ENCODE measurements around the gene SLC10A7. TPM values are rescaled to one million over a fixed set of nuclear protein-coding genes. Genes with fewer than 3 reads are reported as not detected.

SLC10A7 gene
- total RNA-seq, 1 donor = 9.0 TPM

DNA sequence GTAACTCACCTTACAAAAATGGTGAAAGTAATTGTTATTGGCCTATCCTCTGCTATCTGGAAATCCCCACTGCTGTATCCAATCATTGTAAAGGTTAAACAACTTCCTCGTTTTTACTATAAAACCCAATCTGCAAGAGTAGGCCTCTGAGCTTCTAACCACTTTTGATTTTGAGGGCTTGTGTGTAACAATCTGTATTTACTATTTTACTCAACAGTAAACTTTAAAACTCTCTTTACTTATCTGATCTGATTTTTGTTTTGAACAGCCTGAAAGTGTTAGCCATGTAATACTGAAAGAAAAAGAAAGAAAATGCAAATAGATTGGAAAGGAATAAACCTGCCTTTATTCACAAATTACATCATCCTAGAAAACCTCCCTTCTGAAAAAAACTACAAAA is 63.1 kb downstream of the SLC10A7 start:
- no peak for DNase-seq (ENCODE audit: insufficient read length, low spot score, missing footprints)
- TF ChIP-seq, protein P1, sequence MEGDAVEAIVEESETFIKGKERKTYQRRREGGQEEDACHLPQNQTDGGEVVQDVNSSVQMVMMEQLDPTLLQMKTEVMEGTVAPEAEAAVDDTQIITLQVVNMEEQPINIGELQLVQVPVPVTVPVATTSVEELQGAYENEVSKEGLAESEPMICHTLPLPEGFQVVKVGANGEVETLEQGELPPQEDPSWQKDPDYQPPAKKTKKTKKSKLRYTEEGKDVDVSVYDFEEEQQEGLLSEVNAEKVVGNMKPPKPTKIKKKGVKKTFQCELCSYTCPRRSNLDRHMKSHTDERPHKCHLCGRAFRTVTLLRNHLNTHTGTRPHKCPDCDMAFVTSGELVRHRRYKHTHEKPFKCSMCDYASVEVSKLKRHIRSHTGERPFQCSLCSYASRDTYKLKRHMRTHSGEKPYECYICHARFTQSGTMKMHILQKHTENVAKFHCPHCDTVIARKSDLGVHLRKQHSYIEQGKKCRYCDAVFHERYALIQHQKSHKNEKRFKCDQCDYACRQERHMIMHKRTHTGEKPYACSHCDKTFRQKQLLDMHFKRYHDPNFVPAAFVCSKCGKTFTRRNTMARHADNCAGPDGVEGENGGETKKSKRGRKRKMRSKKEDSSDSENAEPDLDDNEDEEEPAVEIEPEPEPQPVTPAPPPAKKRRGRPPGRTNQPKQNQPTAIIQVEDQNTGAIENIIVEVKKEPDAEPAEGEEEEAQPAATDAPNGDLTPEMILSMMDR (IDR thresholded peaks at IDR 0.05; ENCODE audit: extremely low read depth, low read depth, low read length) = no peak
- no peaks in the 10 kb centered on the region for H3K27me3 ChIP-seq (ENCODE audit: insufficient read depth, low read length)

DNA sequence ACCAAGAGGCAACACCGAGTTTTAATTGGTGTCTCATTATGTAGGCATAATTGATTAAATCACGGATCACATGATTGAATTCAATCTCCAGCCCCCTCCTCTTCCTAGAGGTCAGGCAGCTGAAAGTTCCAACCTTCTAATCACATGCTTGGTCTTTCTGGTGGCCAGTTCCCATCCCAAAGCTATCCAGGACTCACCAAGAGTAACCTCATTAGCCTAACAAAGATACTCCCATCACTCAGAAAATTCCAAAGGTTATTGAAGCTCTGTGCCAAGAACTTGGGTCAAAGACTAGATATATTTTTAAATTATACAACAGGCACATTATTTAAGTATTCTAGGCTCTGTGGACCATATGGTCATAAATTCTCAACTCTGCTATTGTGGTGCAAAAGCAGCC is 65.1 kb downstream of the SLC10A7 start:
- Histone ChIP-seq H3K4me3 (ENCODE audit: insufficient read depth, low read length) (no peak overlapping the region), H3K9me3 (ENCODE audit: low read depth, low read length) (no peaks in the 10 kb centered on the region), H2AFZ (ENCODE audit: low read length) (no peak overlapping the region), H3K27me3 (ENCODE audit: insufficient read depth, low read length) (no peaks in the 10 kb centered on the region), H4K20me1 (ENCODE audit: insufficient read depth, low read length) (no peaks in the 10 kb centered on the region), H3K79me2 (ENCODE audit: insufficient read depth, low read length) (no peaks in the 10 kb centered on the region), H3K4me2 (ENCODE audit: insufficient read depth, low read length) (no peak overlapping the region), H3K27ac (ENCODE audit: low read depth, low read length) (no peak overlapping the region), H3K4me1 (ENCODE audit: insufficient read depth, low read length) (no peaks in the 10 kb centered on the region), H3K36me3 (ENCODE audit: insufficient read depth, low read length) (no peaks in the 10 kb centered on the region)
- DNase-seq (ENCODE audit: insufficient read length, low spot score, missing footprints) = no peak
- TF ChIP-seq, protein P1 (IDR thresholded peaks at IDR 0.05; ENCODE audit: extremely low read depth, low read depth, low read length) = no peak

More for the DNA sequence above, 63.1 kb downstream of the SLC10A7 start:
- H3K4me1 ChIP-seq (ENCODE audit: insufficient read depth, low read length) = no peaks in the 10 kb centered on the region
- no peak overlapping the region for H3K4me3 ChIP-seq (ENCODE audit: insufficient read depth, low read length)
- no peaks in the 10 kb centered on the region for H4K20me1 ChIP-seq (ENCODE audit: insufficient read depth, low read length)
- no peaks in the 10 kb centered on the region for H3K9me3 ChIP-seq (ENCODE audit: low read depth, low read length)
- H3K36me3 ChIP-seq (ENCODE audit: insufficient read depth, low read length) = no peaks in the 10 kb centered on the region
- no peak overlapping the region for H3K27ac ChIP-seq (ENCODE audit: low read depth, low read length)
- no peak overlapping the region for H2AFZ ChIP-seq (ENCODE audit: low read length)
- H3K4me2 ChIP-seq (ENCODE audit: insufficient read depth, low read length) = no peak overlapping the region
- no peaks in the 10 kb centered on the region for H3K79me2 ChIP-seq (ENCODE audit: insufficient read depth, low read length)

DNA sequence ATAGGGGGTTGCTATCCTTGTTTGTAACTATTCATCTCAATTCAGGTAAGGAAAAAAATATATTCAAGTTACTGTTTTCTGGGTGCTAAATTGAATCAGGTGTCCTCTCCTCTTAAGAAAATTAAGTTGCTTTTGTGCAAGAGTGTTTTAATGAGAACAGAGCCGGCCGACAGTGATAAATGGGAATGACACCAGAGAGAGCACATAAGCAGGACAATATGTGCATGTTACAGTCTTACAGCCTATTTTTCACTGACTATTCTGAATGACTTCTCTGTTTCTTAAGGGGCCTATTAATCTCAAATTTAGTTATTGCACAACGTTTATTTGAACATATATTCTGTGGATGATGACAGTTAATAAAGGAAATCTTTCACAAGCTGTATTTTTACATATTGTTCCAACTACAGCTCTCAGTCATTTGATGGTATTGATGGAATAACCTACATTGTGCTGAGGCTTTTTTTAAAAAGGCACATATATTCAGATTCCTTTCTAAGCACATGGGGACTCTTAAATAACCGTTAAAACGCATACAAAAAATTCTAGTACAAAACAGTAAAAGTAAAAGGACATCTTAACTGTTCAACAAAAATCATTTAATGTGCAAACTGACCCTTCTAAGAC is 68.4 kb downstream of the SLC10A7 start:
- H3K4me2 ChIP-seq (ENCODE audit: insufficient read depth, low read length) = no peak overlapping the region
- TF ChIP-seq, protein P1 (IDR thresholded peaks at IDR 0.05; ENCODE audit: extremely low read depth, low read depth, low read length) = no peak
- no peaks in the 10 kb centered on the region for H3K9me3 ChIP-seq (ENCODE audit: low read depth, low read length)
- no peaks in the 10 kb centered on the region for H3K4me1 ChIP-seq (ENCODE audit: insufficient read depth, low read length)
- H3K4me3 ChIP-seq (ENCODE audit: insufficient read depth, low read length) = no peak overlapping the region
- no peaks in the 10 kb centered on the region for H3K36me3 ChIP-seq (ENCODE audit: insufficient read depth, low read length)
- H2AFZ ChIP-seq (ENCODE audit: low read length) = no peak overlapping the region
- no peak for DNase-seq (ENCODE audit: insufficient read length, low spot score, missing footprints)
- H3K79me2 ChIP-seq (ENCODE audit: insufficient read depth, low read length) = no peaks in the 10 kb centered on the region
- H3K27me3 ChIP-seq (ENCODE audit: insufficient read depth, low read length) = no peaks in the 10 kb centered on the region
- H4K20me1 ChIP-seq (ENCODE audit: insufficient read depth, low read length) = no peaks in the 10 kb centered on the region
- H3K27ac ChIP-seq (ENCODE audit: low read depth, low read length) = no peak overlapping the region

DNA sequence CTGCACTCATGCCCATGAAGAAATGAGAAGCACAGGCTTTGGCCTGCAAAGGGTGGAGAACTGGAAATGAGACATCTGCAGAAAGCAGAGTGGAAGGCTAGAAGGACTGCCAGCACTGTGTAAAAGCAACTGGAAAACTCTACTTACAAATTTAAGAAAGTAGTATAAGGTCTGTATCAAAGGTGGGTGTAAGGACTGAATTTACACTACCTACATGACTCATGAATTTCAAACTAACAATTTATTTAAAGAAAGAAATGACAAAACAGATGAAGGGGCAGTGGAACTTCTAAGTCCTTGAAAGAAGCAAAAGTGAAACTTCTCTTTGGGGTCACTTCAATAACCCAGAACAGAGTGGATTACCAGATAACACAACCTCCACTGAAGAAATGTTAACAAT is 71.2 kb downstream of the SLC10A7 start:
- Histone ChIP-seq H4K20me1 (ENCODE audit: insufficient read depth, low read length) (no peaks in the 10 kb centered on the region), H3K4me1 (ENCODE audit: insufficient read depth, low read length) (no peaks in the 10 kb centered on the region), H3K36me3 (ENCODE audit: insufficient read depth, low read length) (no peaks in the 10 kb centered on the region), H3K79me2 (ENCODE audit: insufficient read depth, low read length) (no peaks in the 10 kb centered on the region), H3K4me2 (ENCODE audit: insufficient read depth, low read length) (peak overlapping the region; percentile 74), H3K27me3 (ENCODE audit: insufficient read depth, low read length) (no peaks in the 10 kb centered on the region), H3K4me3 (ENCODE audit: insufficient read depth, low read length) (peak overlapping the region; percentile 31), H3K9me3 (ENCODE audit: low read depth, low read length) (no peaks in the 10 kb centered on the region), H2AFZ (ENCODE audit: low read length) (no peak overlapping the region), H3K27ac (ENCODE audit: low read depth, low read length) (peak overlapping the region; percentile 39)
- TF ChIP-seq, protein P1 (IDR thresholded peaks at IDR 0.05; ENCODE audit: extremely low read depth, low read depth, low read length) = no peak
- no peak for DNase-seq (ENCODE audit: insufficient read length, low spot score, missing footprints)
